ENCODE measurements around the gene TOMM6.
A peak's percentile ranks its signal among the peaks of the same experiment; 100 is the strongest.
"Not testable (repeated sequence)": the region's sequence is repeated elsewhere in the genome, so short reads cannot be mapped to it uniquely, and the experiment has no call there.

TOMM6 gene

GRCh38 chr6:41763470-41763869, 24.0 kb upstream of the TOMM6 start:
- DNase-seq (ENCODE audit: low read depth), result no peak

- not testable (repeated sequence) for DNase-seq (ENCODE audit: low read depth)
These were observed 21.3 kb upstream of the TOMM6 start for GRCh38 chr6:41766043-41766664.

GRCh38 chr6:41767112-41767833, 20.2 kb upstream of the TOMM6 start:
- no peak for DNase-seq (ENCODE audit: low read depth)

- DNase-seq (ENCODE audit: low read depth), result no peak
These were observed 18.8 kb upstream of the TOMM6 start for GRCh38 chr6:41768545-41769308.

- no peak for DNase-seq (ENCODE audit: low read depth)
These were observed 18.1 kb upstream of the TOMM6 start for GRCh38 chr6:41769376-41769775.

GRCh38 chr6:41770381-41771057, 17.0 kb upstream of the TOMM6 start:
- no peak for DNase-seq (ENCODE audit: low read depth)

GRCh38 chr6:41771058-41771983, 16.2 kb upstream of the TOMM6 start:
- DNase-seq (ENCODE audit: low read depth), result no peak

GRCh38 chr6:41774841-41775240, 12.7 kb upstream of the TOMM6 start:
- DNase-seq (ENCODE audit: low read depth), result no peak

- no peak for DNase-seq (ENCODE audit: low read depth)
These were observed 12.1 kb upstream of the TOMM6 start for GRCh38 chr6:41775293-41775882.

- DNase-seq (ENCODE audit: low read depth), result no peak
These were observed 9.8 kb upstream of the TOMM6 start for GRCh38 chr6:41777551-41778285.

- DNase-seq (ENCODE audit: low read depth), result no peak
These were observed 8.6 kb upstream of the TOMM6 start for GRCh38 chr6:41778895-41779294.

GRCh38 chr6:41779336-41779735, 8.2 kb upstream of the TOMM6 start:
- DNase-seq (ENCODE audit: low read depth), result no peak

GRCh38 chr6:41779788-41780550, 7.5 kb upstream of the TOMM6 start, which contains the start of gene FRS3:
Gene FRS3 (minus strand): TSS chr6:41779900. CDS start chr6:41776987, 2,913 bp downstream.
- peak; percentile 99 for DNase-seq (ENCODE audit: low read depth)

- no peak for DNase-seq (ENCODE audit: low read depth)
These were observed 6.7 kb upstream of the TOMM6 start, which contains the start of gene PRICKLE4 for GRCh38 chr6:41780551-41781365. Gene PRICKLE4 (plus strand): TSS chr6:41780782. CDS start chr6:41783474, 2,692 bp downstream.

GRCh38 chr6:41781366-41781730, 6.1 kb upstream of the TOMM6 start:
- DNase-seq (ENCODE audit: low read depth), result no peak

- DNase-seq (ENCODE audit: low read depth), result no peak
These were observed 4.3 kb upstream of the TOMM6 start for GRCh38 chr6:41783106-41783780.

- DNase-seq (ENCODE audit: low read depth), result no peak
These were observed 2.8 kb upstream of the TOMM6 start for GRCh38 chr6:41784581-41785171.
